Spinal cord (tissue), 10 donors: ENCODE measurements around the gene PDIK1L. TPM values are rescaled to one million over a fixed set of nuclear protein-coding genes. Genes with fewer than 3 reads are reported as not detected.
"Not testable (repeated sequence)": the region's sequence is repeated elsewhere in the genome, so short reads cannot be mapped to it uniquely, and the experiment has no call there.

Source experiments
- DNase-seq, 6 donors: peaks; one replicate each; pipeline versions ENCODE4 v3.0.0 to v3.0.0-alpha.2; 2013 to 2015; ENCODE audit warnings: low spot score in 6 of 6, low read depth in 4 of 6
- H3K27ac ChIP-seq: one replicate; pipeline ENCODE4 v1.5.1; 2013; ENCODE audit warnings: low read depth, low read length, control low read depth
- H3K27me3 ChIP-seq: one replicate; pipeline ENCODE4 v1.6.1; 2013; ENCODE audit warnings: low read length; ENCODE audit not compliant: control insufficient read depth, insufficient read depth
- H3K36me3 ChIP-seq: one replicate; pipeline ENCODE4 v1.6.1; 2013; ENCODE audit warnings: low read length; ENCODE audit not compliant: control insufficient read depth, insufficient read depth
- H3K4me1 ChIP-seq: one replicate; pipeline ENCODE4 v1.6.1; 2013; ENCODE audit warnings: low read length; ENCODE audit not compliant: control insufficient read depth, insufficient read depth
- H3K4me3 ChIP-seq: one replicate; pipeline ENCODE4 v1.5.1; 2013; ENCODE audit warnings: low read depth, low read length, control low read depth
- H3K9me3 ChIP-seq: one replicate; pipeline ENCODE4 v1.6.1; 2013; ENCODE audit warnings: low read length; ENCODE audit not compliant: control insufficient read depth, insufficient read depth
- WGBS: methylation state at CpG from one replicate; pipeline ENCODE4 v1.1.5; 2013; ENCODE audit warnings: missing lambda C conversion rate; ENCODE audit not compliant: insufficient coverage; 5-methylcytosine and 5-hydroxymethylcytosine counted together
- polyA plus RNA-seq, 2 donors: library from polyadenylated mRNA; unstranded; fragments of 120-200 nt; gene quantifications; one replicate each; pipeline ENCODE4 v1.2.1, GENCODE V29; 2013; ENCODE audit not compliant: insufficient read length in 2 of 2
- total RNA-seq, 2 donors: library from RNA; depleted of rRNA in 1 of 2; stranded (reverse); fragments of 120-200 nt in 1 of 2; fragments of >200 nt in 1 of 2; gene quantifications; one replicate each; pipeline versions ENCODE4 v1.2.3 to v1.2.4, GENCODE V29; 2013 to 2014
- donor health status: healthy.

PDIK1L gene
- total and polyA plus RNA-seq, 4 donors = 15.1 to 28.8 (median 23.2) TPM

DNA sequence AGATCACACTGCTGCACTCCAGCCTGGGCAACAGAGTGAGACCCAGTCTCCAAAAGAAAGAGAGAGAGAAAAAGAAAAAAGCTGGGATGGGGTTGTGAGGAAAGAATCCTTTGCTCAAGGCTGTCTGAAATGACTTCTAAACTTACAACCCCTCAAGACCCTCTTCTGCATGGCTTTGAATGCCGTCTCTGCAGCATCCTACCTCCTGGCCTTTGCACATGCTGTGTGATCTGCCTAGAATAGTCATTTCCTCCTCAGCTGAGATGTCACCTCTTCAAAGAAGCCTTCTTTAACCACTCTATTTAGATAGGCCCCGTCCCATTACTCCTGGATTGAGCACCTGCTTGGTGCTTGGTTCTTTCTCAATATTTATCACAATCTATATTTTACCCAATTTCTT is 26.8 kb upstream of the PDIK1L start:
- WGBS = 100% methylated on average over 2 of the region's 2 CpGs
- no peak overlapping the region for H3K27ac ChIP-seq
- no peak for DNase-seq
- no peak overlapping the region for H3K4me3 ChIP-seq
- H3K27me3 ChIP-seq = no peaks in the 10 kb centered on the region
- no peaks in the 10 kb centered on the region for H3K4me1 ChIP-seq
- no peaks in the 10 kb centered on the region for H3K36me3 ChIP-seq
- H3K9me3 ChIP-seq = no peaks in the 10 kb centered on the region

DNA sequence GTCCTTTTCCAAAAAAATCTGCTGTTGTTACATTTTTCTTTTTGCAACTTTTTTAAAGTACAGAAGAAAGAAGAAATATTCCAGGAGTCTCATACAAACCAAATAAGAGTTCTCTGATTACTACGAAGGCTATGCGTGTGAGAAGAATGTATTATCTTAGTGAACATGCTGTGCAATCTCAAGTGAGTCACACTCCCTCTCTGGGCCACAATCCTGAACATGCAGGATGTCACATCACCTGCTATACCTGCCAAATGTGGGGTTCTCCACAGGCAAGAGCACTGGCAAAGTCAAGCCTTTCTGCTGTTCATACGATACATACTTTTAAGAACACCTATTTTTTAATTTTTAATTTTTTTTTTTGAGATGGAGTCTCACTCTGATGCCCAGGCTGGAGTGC is 22.5 kb upstream of the PDIK1L start:
- no CpG with 5 or more reads among the region's 3 CpGs for WGBS
- Histone ChIP-seq H3K9me3 (no peaks in the 10 kb centered on the region), H3K4me1 (peaks cover 4% of the 10 kb centered on the region), H3K4me3 (no peak overlapping the region), H3K27ac (no peak overlapping the region), H3K36me3 (no peaks in the 10 kb centered on the region), H3K27me3 (peaks cover 6% of the 10 kb centered on the region)
- no peak for DNase-seq

DNA sequence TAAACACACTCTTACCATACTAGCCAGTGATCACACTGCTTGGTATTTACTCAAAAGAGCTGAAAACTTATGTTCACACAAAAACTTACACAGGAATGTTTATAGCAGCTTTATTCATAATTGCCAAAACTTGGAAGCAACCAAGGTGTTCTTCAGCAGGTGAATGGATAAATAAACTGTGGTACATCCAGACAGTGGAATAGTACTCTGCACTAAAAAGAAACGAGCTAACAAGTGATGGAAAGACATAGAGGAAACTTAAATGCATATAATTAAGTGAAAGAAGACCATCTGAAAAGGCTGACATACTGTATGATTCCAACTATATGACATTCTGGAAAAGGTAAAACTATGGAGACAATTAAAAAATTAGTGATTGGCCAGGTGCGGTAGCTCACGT is 20.7 kb upstream of the PDIK1L start:
- no peak for DNase-seq
- Histone ChIP-seq H3K27me3 (peaks cover 8% of the 10 kb centered on the region), H3K27ac (no peak overlapping the region), H3K4me3 (no peak overlapping the region), H3K36me3 (no peaks in the 10 kb centered on the region), H3K9me3 (no peaks in the 10 kb centered on the region), H3K4me1 (peaks cover 10% of the 10 kb centered on the region)
- WGBS = 100% methylated on average over 3 of the region's 3 CpGs

DNA sequence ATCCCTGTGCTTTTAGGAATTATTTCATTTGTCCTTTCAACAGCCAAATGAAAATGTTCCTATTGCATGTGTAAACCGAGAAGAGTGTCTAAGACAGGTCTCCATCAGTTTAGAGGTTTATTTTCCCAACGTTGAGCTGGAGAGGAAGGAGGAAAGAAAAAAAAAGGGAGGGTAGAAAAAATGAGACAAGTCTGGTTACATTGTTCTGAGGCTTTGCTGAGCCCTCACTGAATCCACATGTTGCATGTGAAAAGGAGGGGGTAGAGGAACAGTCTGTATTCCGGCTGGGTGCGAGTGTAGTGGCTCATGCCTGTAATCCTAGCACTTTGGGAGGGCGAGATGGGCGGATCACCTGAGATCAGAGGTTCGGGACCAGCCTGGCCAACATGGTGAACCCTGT is 19.2 kb upstream of the PDIK1L start:
- Histone ChIP-seq H3K27me3 (peaks cover 8% of the 10 kb centered on the region), H3K4me1 (peaks cover 10% of the 10 kb centered on the region), H3K36me3 (no peaks in the 10 kb centered on the region), H3K4me3 (no peak overlapping the region), H3K9me3 (no peaks in the 10 kb centered on the region), H3K27ac (no peak overlapping the region)
- WGBS = 64% methylated on average over 7 of the region's 7 CpGs
- DNase-seq = no peak

DNA sequence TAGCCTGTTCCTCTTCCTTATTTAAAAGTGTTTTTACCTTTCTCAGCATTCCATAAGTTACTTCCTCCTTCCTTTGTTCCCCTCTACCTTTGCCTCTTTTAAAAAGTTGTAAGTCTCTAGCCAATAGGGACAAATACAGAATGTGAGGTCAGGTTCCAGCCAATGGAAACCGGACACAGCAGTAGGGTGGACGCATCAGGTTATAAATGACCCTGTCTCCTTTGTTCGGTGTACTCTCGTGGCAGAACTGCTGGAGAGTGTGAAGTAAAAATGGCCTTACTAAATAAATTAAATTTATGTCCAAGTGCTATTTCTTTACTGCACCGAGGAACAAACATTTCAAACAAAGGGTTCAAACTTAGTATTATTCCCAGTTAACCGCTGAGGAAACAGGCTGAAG is 18.1 kb upstream of the PDIK1L start:
- DNase-seq = not testable (repeated sequence)

DNA sequence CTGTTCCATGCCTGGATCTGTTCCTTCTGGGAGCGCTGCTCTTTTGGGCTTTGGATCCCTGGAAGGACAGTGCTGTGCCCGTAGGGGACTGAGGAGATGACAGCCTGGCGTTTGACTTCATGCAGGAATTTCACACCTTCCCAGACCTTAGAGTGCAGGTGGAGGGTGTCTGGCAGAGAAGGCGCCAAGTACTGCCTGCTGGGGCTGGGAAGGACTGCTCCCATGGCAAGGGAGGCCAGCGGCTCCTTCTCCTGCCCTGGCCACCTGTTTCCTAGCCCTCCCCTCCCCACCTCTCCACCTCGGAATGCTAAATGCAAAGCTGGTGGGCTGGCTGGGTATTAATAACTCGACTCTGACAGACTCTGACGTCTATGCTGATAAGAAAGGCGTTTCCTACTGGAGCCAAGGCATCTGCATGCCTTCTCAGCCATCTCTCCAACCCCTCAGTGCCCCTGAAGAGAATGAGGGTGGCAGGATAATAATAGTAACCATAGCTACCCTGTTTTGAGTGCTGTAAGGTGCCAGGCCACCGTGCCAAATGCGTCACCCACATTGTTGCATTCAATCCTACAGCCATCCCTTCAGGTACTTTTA is 17.5 kb upstream of the PDIK1L start:
- H3K4me3 ChIP-seq = no peak overlapping the region
- H3K36me3 ChIP-seq = no peaks in the 10 kb centered on the region
- DNase-seq = no peak
- peaks cover 8% of the 10 kb centered on the region for H3K27me3 ChIP-seq
- no peaks in the 10 kb centered on the region for H3K9me3 ChIP-seq
- no peak overlapping the region for H3K27ac ChIP-seq
- H3K4me1 ChIP-seq = peaks cover 10% of the 10 kb centered on the region
- 45% methylated on average over 4 of the region's 11 CpGs for WGBS

More for the DNA sequence above, 18.1 kb upstream of the PDIK1L start:
- WGBS = 15% methylated on average over 2 of the region's 6 CpGs
- not testable (repeated sequence) for H3K9me3 ChIP-seq, H3K27ac ChIP-seq, H3K36me3 ChIP-seq, H3K27me3 ChIP-seq, H3K4me3 ChIP-seq
- H3K4me1 ChIP-seq = peaks cover 10% of the 10 kb centered on the region

DNA sequence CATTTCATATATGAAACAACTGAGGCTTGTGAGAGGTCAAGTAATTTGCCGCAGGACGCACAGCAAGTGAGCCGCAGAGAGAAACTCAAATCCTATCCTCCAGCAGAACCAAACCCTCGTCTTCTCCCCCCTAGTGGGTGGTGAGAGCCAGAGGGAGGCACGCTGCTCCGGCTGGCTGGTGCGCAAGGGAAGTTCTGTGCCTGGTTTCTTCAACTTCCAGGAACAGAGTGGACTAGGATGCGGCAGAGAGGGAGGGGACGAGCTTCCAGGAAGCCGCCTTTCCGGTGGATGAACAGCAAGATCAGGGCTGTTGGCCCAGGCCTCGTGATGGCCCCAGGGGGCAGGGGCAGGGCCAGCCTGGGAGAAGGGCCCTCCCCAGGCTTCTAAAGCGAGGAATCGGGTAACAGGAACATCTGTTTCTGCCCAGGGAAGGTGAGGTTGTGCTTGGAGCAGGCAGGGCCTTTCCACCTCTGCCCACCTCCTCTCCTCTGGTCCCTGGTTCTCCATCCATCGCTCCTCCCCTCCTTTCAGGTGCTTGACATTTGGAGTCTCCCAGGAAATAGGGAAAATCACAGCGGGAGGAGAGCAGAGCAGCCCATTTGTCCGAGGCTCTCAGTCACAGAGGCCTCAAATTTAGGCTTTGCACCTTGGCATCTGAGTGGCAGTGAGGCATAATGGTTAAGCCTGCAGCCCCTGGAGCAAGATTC is 16.8 kb upstream of the PDIK1L start:
- Histone ChIP-seq H3K27ac (no peak overlapping the region), H3K36me3 (no peaks in the 10 kb centered on the region), H3K4me1 (peaks cover 10% of the 10 kb centered on the region), H3K4me3 (no peak overlapping the region), H3K9me3 (no peaks in the 10 kb centered on the region), H3K27me3 (peaks cover 8% of the 10 kb centered on the region)
- peak in 1 of 6 donors; percentile 48 for DNase-seq
- WGBS = 20% methylated on average over 13 of the region's 17 CpGs

DNA sequence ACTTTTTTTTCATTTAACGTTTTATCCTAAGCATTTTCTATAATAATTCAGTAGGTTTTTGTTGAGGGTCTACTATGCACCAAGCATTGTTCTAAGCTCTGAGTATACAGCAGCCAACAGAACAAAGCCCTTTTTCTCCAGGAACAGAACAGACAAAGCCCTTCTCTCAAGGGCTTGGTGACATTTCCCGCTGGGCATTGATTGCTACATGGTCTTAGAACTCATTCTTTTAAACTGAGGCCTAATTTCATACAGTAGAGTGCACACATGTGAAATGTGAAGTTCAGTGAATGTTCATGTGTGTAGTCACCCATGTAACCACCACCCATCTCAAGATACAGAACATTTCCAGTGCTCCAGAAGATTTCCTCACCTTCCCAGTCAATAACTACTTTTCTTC is 15.2 kb upstream of the PDIK1L start:
- Histone ChIP-seq H3K4me1 (peaks cover 10% of the 10 kb centered on the region), H3K4me3 (no peak overlapping the region), H3K36me3 (no peaks in the 10 kb centered on the region), H3K27me3 (peaks cover 8% of the 10 kb centered on the region), H3K9me3 (no peaks in the 10 kb centered on the region), H3K27ac (no peak overlapping the region)
- no CpG with 5 or more reads among the region's 2 CpGs for WGBS
- DNase-seq = peak in 1 of 6 donors; percentile 29

DNA sequence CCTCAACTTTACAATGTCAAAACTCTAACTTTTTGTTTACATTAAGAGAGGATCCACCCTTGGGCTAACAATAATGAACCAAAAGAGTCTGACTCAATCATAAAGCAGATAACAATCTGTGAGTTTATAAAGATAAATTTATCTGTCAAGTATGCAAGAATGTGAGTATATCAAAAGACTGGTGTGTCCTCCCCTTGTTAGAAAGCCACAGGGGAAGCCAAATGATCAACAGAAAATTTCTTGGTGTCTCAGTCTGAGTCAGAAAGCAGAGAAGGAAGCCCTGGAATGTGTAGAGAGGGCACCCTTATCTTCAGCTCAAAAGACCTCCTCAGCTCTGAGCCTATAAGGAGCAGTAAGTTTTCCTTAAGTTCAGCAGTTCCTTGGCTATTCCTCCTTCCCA is 13.9 kb upstream of the PDIK1L start:
- DNase-seq = no peak
- no peaks in the 10 kb centered on the region for H3K9me3 ChIP-seq
- no peak overlapping the region for H3K4me3 ChIP-seq
- no peaks in the 10 kb centered on the region for H3K36me3 ChIP-seq
- H3K27me3 ChIP-seq = peaks cover 6% of the 10 kb centered on the region
- H3K27ac ChIP-seq = no peak overlapping the region
- peaks cover 10% of the 10 kb centered on the region for H3K4me1 ChIP-seq

DNA sequence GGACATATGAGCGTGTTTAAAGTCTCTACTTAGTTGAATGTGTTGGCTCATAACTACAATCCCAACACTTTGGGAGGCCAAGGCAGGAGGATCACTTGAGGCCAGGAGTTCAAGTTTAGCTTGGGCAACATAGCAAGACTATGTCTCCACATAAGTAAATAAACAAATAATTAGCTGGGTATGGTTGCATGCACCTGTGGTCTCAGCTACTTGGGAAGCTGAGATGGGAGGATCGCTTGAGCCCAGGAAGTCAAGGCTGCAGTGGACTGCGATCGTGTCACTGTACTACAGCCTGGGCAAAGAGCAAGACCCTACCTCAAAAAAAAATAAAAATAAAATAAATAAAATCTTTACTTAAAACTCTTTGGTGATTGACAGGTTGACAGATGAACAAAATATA is 13.0 kb upstream of the PDIK1L start:
- no peaks in the 10 kb centered on the region for H3K9me3 ChIP-seq
- H3K27me3 ChIP-seq = peaks cover 6% of the 10 kb centered on the region
- H3K36me3 ChIP-seq = no peaks in the 10 kb centered on the region
- peaks cover 10% of the 10 kb centered on the region for H3K4me1 ChIP-seq
- DNase-seq = no peak
- H3K4me3 ChIP-seq = no peak overlapping the region
- no peak overlapping the region for H3K27ac ChIP-seq
- no CpG with 5 or more reads among the region's 4 CpGs for WGBS
